CD4-positive, alpha-beta T cell treated with Interleukin-4 for 4 hours (primary cell): ENCODE measurements around the gene AP1B1.

Experiments
- DNase-seq: peaks from one replicate; pipeline ENCODE4 v3.0.0-alpha.2; 2020

Gene AP1B1

DNA sequence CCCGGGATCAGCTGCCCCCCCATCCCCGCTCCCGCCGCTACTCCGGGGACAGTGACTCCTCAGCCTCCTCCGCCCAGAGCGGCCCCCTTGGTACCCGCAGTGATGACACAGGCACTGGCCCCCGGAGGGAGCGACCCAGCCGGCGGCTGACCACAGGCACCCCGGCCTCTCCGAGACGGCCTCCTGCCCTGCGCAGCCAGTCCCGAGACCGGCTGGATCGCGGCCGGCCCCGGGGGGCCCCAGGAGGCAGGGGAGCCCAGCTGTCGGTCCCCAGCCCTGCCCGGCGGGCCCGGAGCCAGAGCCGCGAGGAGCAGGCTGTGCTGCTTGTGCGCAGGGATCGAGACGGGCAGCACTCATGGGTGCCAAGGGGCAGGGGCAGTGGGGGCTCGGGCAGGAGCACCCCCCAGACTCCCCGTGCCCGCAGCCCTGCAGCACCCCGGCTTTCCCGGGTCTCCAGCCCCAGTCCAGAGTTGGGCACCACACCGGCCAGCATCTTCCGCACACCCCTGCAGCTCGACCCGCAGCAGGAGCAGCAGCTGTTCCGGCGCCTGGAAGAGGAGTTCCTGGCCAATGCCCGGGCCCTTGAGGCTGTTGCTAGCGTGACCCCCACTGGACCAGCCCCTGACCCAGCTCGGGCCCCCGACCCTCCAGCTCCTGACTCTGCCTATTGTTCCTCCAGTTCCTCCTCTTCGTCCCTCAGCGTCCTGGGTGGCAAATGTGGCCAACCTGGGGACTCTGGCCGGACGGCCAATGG, 76.7 kb downstream of the AP1B1 start:
- no peak for DNase-seq

DNA sequence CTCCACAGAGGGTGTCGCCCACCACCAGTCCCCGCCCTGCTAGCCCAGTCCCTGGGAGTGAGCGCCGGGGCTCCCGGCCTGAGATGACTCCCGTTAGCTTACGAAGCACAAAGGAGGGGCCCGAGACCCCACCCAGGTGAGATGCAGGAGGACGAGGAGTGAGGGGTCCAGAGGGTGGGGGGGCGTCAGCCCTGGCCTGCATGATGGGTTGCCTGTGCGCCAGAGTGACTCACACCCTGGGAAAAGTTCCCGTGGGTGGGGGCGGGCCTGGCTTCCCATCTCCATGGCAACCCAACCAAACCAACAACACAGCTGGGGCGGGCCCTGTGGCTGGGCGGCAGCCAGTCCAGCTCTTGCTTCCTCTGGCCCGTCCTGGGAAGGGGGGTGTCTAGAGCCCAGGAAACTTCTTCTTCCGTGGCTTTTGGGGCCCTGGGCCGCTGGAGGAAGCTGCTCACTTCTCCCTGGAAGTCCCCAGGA, 77.5 kb downstream of the AP1B1 start:
- DNase-seq = peak; percentile 73

DNA sequence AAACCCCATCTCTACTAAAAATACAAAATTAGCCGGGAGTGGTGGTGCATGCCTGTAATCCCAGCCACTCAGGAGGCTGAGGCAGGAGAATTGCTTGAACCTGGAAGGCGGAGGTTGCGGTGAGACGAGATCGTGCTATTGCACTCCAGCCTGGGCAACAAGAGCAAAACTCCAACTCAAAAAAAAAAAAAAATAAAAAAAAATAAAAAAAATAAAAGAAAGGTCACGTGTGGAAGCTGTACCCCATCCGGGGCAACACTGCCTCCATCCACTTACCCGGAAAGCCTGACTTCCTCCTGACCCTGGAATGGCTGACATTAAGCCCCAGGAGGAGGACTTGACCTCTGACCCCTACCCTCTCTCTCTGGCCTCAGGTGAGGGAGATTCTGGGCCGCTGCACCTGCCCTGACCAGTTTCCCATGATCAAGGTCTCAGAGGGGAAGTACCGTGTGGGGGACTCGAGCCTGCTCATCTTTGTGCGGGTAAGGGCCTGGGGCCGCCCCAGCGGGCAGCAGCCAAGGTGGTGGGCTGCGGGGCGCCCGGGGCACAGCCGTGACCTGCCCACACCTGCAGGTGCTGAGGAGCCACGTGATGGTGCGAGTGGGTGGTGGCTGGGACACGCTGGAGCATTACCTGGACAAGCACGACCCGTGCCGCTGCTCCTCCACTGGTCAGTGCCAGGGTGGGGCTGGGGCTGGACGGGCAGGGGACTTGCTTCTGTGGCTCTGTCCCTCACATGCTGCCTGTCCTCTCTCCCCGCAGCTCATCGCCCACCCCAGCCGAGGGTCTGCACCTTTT, 78.1 kb downstream of the AP1B1 start:
- no peak for DNase-seq

DNA sequence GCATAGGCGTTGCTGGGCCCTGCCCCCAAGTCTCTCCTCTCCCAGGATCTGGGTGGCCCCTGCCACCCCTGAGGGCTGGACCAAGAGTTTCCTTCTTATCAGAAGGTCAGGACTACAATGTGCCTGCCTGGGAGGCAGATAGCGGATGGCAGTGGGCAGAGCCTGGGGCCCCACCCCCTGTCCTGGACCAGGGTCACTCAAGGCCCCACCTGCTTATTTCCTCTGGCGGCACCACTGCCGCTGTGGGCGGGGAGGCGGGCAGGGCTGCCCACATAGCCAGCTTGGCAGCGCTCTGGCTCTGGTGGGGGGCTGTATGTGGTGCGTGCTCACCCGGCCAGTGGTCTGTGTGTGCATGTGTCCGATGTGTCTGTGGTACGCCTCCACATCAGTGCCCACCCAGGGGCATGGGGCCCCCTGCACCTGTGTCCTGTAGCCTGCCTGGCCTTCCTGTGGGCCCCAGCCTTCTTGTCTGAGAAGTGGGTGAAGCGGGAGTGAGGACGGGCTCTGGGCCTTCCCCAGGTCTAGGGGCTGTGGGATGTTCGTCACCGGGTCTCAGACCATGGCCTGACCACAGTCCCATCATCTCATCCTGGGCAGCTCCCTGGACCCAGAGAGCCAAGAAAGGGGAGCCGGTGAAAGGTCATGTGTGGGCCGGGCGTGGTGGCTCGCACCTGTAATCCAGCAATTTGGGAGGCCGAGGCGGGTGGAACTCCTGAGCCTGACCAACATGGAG, 78.9 kb downstream of the AP1B1 start:
- DNase-seq = no peak

DNA sequence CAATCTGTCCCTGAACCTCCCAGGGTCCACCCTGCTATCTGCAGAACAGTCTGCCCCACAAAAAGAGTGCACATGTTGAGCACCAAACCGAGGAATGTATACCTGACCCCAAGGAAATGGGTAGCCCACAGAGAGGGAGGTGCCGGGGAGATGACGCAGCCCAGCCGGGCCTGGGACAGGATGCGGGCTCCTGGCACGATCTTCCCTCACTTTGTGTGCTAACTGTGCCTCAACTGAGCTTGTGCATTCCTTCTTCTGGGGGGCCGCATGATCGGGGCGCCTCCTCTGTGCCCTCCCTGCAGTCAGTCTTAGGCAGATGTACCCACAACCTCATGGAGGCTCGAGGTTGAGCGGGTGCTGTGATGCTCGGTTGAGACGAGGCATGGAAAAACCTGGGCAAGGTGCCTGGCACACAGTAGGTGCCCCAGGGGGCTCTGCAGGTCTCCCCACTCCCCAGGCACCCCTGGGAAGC, 79.5 kb downstream of the AP1B1 start:
- peak; percentile 12 for DNase-seq

DNA sequence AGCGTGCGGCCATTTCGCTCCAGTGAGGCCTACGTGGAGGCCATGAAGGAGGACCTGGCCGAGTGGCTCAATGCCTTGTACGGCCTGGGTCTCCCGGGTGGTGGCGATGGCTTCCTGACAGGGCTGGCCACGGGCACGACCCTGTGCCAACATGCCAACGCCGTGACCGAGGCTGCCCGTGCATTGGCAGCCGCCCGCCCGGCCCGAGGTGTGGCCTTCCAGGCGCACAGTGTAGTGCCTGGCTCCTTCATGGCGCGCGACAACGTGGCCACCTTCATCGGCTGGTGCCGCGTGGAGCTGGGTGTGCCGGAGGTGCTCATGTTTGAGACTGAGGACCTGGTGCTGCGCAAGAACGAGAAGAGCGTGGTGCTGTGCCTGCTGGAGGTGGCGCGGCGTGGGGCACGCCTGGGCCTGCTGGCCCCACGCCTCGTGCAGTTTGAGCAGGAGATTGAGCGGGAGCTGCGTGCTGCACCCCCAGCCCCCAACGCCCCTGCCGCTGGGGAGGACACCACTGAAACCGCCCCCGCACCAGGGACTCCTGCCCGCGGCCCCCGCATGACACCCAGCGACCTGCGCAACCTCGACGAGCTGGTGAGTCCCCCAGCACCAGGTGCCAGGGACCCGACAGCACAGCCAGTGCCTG, 80.1 kb downstream of the AP1B1 start:
- DNase-seq = no peak

DNA sequence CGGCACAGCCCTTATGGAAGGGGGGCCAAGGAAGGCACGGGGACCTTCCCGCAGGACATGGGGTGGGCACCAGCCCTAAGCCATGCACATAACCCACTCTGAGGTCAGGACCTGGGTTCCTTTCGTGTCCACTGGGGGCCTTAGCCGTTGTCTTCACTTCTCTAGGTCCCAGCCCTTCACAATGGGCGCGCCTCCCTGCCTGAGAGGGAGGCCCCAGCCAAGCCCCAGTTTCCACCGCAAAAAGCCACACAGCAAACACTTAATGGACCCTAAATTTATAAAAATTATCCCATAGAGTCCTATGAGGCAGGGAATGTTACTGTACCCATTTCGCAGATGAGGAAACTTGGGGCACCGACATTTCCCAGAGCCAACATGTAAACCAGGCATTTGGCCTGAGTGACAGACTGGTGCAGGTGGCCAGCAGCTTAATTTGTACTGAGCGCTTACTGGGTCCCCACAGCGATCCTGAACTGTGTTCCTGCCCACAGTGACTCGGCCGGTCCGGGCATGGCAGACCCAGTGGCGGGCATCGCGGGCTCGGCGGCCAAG, 80.7 kb downstream of the AP1B1 start:
- DNase-seq = no peak

DNA sequence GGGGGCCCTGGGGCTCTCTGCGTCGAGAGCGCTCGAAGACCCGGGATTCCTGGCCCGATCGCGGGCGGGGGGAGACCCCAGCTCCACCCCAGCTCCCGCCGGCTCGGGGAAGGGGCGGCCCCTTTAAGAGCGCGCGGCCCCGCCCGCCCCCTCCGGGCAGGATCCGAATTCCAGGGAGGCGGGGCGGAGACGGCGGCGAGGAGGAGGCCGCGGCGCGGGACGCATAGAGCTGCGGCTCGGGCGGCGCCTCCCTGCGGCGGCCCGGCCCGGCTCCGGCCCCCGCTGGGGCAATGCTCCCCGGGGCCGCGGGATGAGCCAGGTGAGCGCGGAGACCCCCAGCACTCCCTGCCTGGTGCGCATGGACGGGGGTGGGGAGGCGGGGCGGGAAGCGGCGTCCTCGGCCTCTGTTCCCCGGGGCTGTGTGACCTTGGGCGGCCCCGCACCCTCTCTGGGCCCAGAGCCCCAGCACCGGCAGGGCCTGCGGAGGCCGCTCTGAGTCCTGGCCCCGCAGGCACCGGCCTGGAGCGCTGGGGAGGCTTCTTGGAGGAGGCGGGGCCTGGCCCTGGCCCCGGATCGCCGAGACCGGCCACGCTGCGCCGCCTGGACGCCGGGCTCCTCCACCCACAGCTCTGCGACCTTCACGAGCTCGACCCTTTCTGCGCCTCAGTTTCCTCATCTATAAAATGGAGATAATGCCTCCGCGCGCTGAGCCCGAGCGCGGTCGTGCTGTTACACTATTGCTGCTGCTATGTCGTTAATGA, 81.4 kb downstream of the AP1B1 start:
- peak; percentile 7 for DNase-seq

DNA sequence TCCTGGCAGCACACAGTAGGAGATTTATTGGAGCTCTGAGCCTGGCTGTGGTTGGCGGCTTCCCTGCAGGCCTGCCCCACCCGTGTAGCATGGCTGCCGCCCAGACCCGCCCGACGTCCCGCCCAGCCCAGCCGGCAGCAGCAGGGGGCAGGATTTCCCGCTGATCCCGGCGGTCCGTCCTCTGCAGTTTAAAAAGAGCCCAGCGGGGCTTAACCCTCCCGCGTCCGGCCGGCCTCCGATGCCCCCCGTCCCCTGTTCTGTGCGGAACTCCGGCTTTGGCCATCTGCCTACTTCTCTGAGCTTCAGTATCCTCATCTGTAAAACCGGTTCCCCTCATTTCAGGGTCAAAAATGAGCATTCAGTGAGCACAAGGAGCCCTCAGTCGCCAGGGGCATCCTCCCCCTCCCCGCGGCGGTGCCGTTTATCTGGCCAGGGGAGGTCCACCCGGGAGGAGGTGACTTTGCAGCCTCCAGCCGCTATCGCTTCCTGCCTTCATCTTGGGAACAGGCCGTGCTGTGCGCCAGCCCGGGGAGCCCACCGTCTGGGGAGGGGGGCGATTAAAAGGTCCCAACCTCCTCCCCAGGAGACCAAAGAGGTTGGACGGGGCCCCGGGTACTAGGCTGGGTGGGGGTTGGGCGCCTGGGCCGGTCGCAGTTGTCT, 82.1 kb downstream of the AP1B1 start, which contains the start of gene GAS2L1:
TSS of gene GAS2L1 (plus strand) at position 476 of the 660 bp plus-strand sequence. CDS start 1,456 bp downstream, outside the sequence.
- peak; percentile 15 for DNase-seq

DNA sequence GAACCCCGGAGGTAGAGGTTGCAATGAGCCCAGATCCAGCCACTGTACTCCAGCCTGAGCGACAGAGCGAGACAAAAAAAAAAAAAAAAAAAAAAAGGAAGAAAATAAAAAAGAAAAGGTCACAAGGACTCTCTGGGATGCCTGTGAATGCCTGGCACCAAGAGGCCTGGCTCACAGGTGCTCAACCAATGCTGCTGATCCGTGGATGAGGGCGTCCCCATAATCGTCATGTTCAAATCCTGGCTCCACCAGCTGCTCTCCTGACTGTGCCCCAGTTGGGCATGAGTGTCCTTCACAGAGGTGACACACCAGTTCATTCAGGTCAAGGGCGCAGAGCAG, 82.6 kb downstream of the AP1B1 start:
- no peak for DNase-seq

DNA sequence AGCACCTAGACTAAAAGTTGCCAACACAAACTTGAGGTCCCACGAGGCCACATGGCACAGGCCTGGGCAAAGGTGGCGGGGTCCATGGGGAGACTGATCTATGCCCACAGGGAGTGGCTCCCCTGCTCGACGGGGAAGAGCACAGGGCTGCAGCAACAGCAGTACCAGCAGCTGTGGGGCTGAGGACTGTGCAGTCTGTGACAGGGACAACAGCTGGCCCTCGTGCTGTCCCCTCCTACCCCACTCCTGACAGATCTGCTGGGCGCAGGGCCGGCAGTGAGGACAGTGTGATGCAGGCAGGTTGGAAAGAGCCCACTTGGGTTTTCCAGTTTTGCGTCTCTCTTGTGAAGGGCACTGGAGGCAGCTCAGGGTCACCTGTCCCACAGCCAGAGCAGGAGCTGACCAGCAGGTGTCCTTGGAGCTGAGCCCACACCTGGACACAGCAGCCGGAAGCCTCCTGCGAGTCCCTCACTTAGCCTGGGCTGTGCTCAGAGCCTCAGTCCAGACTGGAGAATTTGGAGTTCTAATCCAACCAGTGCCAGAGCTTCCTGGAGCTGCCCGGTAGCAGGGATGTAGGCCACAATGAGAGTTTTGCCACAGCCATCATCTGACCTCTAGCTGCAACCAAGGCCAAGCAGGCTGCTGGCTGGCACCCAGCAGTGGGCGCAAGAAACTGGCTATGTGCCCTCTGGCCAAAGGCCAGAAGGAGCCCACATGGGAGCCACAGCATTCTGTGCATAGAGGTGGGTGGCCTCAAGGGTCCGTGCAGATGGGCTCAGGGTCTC, 85.5 kb downstream of the AP1B1 start:
- DNase-seq = no peak

DNA sequence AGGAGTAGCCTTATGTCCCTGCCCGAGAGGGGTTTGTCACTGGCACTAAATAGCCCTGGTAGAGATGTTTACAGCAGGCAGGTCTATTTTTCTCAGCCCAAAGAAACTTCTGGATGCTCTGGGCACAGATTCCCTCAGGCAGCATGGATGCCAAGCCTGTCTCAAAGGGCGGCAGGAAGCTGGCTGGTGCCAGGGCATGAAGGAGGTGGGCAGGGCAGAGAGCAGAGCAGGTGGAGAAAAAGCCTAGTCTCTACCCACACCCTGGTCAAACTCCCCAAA, 86.0 kb downstream of the AP1B1 start:
- DNase-seq = no peak

DNA sequence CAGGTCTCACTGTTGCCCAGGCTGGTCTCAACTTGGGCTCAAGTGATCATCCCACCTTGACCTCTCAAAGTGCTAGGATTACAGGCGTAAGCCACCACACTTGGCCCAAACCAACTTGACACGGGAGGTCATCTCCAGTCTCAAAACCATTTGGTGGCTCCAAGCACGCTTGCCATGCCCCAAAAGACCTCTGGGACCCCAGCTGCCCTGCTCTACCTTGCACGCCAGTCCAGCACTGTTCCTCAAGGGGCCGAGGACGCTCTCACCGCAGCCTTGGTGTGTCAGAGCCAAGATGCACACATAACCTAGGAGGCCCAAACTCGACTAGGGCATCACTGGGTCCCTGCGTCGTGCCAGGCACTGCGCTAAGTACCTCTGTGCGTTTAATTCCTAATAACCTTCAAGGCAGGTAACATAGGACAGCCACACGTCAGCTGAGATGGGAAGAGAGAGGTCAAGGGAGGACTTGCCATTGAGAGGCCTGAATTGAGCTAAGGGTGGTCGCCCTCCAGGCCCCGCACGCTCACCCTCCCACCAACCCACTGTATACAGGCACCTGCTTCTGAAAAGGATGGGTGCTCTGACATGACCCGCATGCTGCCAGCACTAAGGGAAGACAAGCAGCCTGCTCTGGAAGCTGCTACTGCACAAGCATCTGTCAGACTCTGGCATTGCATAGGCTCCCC, 86.5 kb downstream of the AP1B1 start:
- DNase-seq = no peak

DNA sequence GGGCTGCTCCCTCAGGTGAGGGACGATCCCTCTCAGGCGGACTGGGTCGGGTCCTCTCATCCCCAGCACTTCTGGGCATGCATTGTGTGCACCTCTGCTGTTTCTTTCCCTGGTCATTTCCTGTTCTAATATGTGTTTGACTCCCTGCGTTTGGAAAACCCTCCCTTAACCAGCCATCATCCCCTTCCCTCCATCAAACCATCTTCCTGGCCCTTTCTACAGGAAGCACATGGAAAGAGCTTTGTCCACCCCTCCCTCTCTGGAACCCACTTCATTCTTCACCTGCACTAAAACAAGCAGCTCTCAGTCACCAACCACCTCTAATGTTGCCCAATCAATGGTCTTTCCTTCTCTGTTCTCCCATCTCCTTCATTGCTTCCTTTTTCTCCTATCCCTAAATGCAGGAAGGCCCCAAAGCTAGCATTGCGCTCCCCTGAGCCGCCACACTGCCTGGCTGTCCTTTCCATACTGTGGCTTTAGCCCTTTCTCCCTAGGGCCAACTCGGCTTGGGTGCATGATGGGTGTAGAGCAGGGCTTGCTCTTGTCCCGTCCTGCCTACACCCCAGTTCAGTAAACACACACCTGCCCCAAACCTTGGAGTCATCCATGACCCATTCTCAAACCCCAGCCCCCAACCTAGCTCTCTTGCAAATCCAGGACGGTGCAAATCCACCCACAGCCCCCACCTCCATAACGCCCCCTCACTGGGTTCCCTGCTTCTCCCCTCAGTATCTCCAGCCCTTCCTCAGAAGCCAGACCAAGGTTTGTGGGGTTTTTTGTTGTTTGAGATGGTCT, 87.4 kb downstream of the AP1B1 start:
- no peak for DNase-seq

DNA sequence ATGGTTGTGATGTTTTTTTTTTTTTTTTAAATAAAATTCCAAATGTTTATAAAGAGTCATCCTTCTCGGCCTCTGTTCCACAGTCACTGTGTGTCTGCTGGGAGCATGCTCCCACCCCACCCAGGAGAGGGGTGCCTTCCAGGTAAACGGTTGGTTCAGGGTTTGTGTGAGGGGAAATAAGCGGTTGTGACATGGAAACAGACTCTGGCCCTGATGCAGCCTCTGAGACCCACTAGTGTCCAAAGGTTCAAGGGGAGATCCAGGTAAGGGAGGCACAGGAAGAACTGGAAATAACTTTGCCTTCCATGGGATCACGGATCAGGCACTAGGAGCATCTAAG, 87.9 kb downstream of the AP1B1 start:
- no peak for DNase-seq

DNA sequence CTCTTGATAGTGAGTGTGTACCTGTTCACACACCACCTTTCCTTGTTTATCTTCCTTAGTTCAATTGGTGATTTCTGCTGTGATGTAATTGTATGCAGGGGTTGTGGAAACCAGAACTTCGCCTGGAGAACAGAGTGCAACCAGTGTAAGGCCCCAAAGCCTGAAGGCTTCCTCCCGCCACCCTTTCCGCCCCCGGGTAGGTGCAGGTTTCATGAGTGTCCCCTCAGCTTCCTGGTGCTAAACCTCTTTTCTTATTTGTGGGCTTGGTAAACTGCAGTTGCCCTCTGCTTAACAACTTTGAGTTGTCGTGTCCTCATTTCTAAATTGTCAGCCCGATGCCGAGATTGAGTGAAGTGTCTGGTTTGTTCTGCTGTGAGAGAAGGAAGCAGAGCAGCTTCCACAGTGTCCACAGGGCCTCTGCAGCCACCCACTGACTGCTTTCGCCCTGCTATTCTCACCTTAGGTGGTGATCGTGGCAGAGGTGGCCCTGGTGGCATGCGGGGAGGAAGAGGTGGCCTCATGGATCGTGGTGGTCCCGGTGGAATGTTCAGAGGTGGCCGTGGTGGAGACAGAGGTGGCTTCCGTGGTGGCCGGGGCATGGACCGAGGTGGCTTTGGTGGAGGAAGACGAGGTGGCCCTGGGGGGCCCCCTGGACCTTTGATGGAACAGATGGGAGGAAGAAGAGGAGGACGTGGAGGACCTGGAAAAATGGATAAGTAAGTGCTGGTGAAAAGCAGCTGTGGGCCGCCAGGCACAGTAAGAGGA, 89.1 kb downstream of the AP1B1 start:
- no peak for DNase-seq

DNA sequence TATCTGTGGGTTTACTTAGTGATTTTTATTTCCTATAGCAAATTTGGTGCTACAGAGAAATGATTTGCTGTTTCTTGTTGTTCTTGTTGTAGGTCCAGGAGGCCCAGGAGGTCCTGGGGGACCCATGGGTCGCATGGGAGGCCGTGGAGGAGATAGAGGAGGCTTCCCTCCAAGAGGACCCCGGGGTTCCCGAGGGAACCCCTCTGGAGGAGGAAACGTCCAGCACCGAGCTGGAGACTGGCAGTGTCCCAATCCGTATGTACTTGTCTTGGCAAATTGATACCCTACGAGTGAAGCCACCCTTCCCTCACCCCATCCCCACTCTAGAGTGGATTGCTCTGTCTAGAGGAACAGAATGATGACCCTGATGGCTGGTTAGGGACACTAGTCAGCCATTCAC, 89.7 kb downstream of the AP1B1 start:
- DNase-seq = no peak

DNA sequence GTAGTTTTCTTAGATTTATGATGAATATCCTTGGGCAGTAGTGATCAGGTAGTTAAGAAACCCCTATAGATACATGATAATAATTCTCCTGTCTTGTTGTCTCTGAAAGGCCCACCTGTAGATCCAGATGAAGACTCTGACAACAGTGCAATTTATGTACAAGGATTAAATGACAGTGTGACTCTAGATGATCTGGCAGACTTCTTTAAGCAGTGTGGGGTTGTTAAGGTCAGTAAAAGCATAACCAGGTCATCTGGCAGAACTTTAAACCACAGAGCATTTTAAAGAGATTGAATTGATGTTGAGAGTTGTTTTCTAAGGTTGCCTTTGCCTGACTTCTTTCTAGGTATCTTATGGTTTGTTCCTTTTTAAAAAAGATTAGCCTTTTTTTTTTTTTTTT, 96.0 kb downstream of the AP1B1 start:
- no peak for DNase-seq

DNA sequence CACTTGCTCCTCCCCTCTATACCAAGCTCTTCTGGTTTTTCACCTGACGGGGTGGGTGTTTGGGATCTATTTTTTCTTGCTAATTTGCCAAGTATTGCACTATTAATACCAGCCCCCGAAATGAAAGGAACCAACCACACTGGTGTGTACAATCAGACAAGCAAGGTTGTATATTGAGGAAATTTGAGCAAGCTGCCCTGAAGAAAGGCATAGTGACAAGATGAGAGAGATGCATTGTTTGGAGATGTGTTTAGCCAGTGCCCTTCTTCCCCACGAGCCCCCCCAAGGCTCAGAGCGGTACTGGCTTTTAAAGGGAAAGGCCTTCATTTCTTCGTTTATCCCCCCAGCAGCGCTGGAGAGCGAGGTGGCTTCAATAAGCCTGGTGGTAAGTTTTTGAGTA, 97.2 kb downstream of the AP1B1 start:
- DNase-seq = no peak
